HG02678 (cell line): ENCODE results near the gene ST3GAL6.

ENCODE experiments used
- ATAC-seq: cut with Tn5 transposase; IDR thresholded peaks from one replicate; pipeline ENCODE4 v1.9.1; 2021; ENCODE audit warnings: mild to moderate bottlenecking, moderate library complexity; ENCODE audit not compliant: unreplicated experiment

ST3GAL6 gene

GRCh38 chr3:98739266-98739665, 23.9 kb upstream of the ST3GAL6 start:
- ATAC-seq = no peak

- no peak for ATAC-seq
Measured at GRCh38 chr3:98740324-98740723, 22.8 kb upstream of the ST3GAL6 start.

- no peak for ATAC-seq
Measured at GRCh38 chr3:98741121-98741716, 21.9 kb upstream of the ST3GAL6 start.

- ATAC-seq = no peak
Measured at GRCh38 chr3:98743071-98743470, 20.1 kb upstream of the ST3GAL6 start.

- ATAC-seq = peak; percentile 44
Measured at GRCh38 chr3:98744283-98744682, 18.9 kb upstream of the ST3GAL6 start.

- ATAC-seq = no peak
Measured at GRCh38 chr3:98745718-98746117, 17.4 kb upstream of the ST3GAL6 start.

GRCh38 chr3:98746122-98746521, 17.0 kb upstream of the ST3GAL6 start:
- no peak for ATAC-seq

GRCh38 chr3:98746882-98747281, 16.3 kb upstream of the ST3GAL6 start:
- no peak for ATAC-seq

GRCh38 chr3:98750276-98750919, 12.7 kb upstream of the ST3GAL6 start:
- no peak for ATAC-seq

GRCh38 chr3:98754483-98754882, 8.7 kb upstream of the ST3GAL6 start:
- ATAC-seq = no peak

GRCh38 chr3:98755601-98756000, 7.5 kb upstream of the ST3GAL6 start:
- ATAC-seq = no peak

- ATAC-seq = no peak
Measured at GRCh38 chr3:98759629-98760028, 3.5 kb upstream of the ST3GAL6 start.

GRCh38 chr3:98761643-98762229, 1.4 kb upstream of the ST3GAL6 start:
- ATAC-seq = no peak

GRCh38 chr3:98763819-98764418, 779 bp downstream of the ST3GAL6 start:
- ATAC-seq = no peak

GRCh38 chr3:98764472-98764884, 1.3 kb downstream of the ST3GAL6 start:
- no peak for ATAC-seq

GRCh38 chr3:98765721-98766120, 2.6 kb downstream of the ST3GAL6 start:
- no peak for ATAC-seq

GRCh38 chr3:98766924-98767323, 3.8 kb downstream of the ST3GAL6 start:
- no peak for ATAC-seq

GRCh38 chr3:98768961-98769360, 5.8 kb downstream of the ST3GAL6 start:
- ATAC-seq = no peak

GRCh38 chr3:98769448-98769847, 6.3 kb downstream of the ST3GAL6 start:
- ATAC-seq = no peak

GRCh38 chr3:98770261-98771039, 7.3 kb downstream of the ST3GAL6 start:
- ATAC-seq = peak; percentile 85

- no peak for ATAC-seq
Measured at GRCh38 chr3:98772022-98772421, 8.9 kb downstream of the ST3GAL6 start.
